HG03196 (cell line): Measurements from ENCODE around the gene GRM4.

Experiments used
- ATAC-seq: cut with Tn5 transposase; IDR thresholded peaks from one replicate; pipeline ENCODE4 v1.9.1; 2021; ENCODE audit not compliant: unreplicated experiment

Gene GRM4

GRCh38 chr6:34143196-34143883, 2.5 kb downstream of the GRM4 start:
- no peak for ATAC-seq

GRCh38 chr6:34142061-34142998, 3.6 kb downstream of the GRM4 start:
- ATAC-seq, result no peak

- ATAC-seq, result no peak
These were observed 5.8 kb downstream of the GRM4 start for GRCh38 chr6:34140075-34140474.

- ATAC-seq, result no peak
These were observed 6.9 kb downstream of the GRM4 start for GRCh38 chr6:34138914-34139510.

GRCh38 chr6:34138191-34138590, 7.7 kb downstream of the GRM4 start:
- no peak for ATAC-seq

- no peak for ATAC-seq
These were observed 10.3 kb downstream of the GRM4 start for GRCh38 chr6:34135541-34135940.

GRCh38 chr6:34132486-34133185, 13.3 kb downstream of the GRM4 start:
- ATAC-seq, result no peak

GRCh38 chr6:34131326-34132290, 14.3 kb downstream of the GRM4 start:
- ATAC-seq, result no peak

GRCh38 chr6:34130862-34131261, 15.0 kb downstream of the GRM4 start:
- ATAC-seq, result no peak

- no peak for ATAC-seq
These were observed 16.1 kb downstream of the GRM4 start for GRCh38 chr6:34129753-34130152.

- no peak for ATAC-seq
These were observed 17.8 kb downstream of the GRM4 start for GRCh38 chr6:34128045-34128444.

- no peak for ATAC-seq
These were observed 19.5 kb downstream of the GRM4 start for GRCh38 chr6:34126419-34126818.

GRCh38 chr6:34125939-34126338, 19.9 kb downstream of the GRM4 start:
- ATAC-seq, result no peak

GRCh38 chr6:34120953-34121675, 24.8 kb downstream of the GRM4 start:
- no peak for ATAC-seq

GRCh38 chr6:34115915-34116314, 30.0 kb downstream of the GRM4 start:
- no peak for ATAC-seq

GRCh38 chr6:34115403-34115795, 30.5 kb downstream of the GRM4 start:
- ATAC-seq, result no peak

GRCh38 chr6:34114695-34115402, 31.0 kb downstream of the GRM4 start:
- ATAC-seq, result no peak

- ATAC-seq, result no peak
These were observed 32.4 kb downstream of the GRM4 start for GRCh38 chr6:34113532-34113931.

- no peak for ATAC-seq
These were observed 33.8 kb downstream of the GRM4 start for GRCh38 chr6:34112126-34112525.
